NCI-H446 treated with DMSO at 0.1 percent for 48 hours (cell line): ENCODE data around the gene RBFOX1.

Experiments used
- DNase-seq: peaks from one replicate; lab custom pipeline; 2025; lab: John Stamatoyannopoulos, UW

RBFOX1 gene

DNA sequence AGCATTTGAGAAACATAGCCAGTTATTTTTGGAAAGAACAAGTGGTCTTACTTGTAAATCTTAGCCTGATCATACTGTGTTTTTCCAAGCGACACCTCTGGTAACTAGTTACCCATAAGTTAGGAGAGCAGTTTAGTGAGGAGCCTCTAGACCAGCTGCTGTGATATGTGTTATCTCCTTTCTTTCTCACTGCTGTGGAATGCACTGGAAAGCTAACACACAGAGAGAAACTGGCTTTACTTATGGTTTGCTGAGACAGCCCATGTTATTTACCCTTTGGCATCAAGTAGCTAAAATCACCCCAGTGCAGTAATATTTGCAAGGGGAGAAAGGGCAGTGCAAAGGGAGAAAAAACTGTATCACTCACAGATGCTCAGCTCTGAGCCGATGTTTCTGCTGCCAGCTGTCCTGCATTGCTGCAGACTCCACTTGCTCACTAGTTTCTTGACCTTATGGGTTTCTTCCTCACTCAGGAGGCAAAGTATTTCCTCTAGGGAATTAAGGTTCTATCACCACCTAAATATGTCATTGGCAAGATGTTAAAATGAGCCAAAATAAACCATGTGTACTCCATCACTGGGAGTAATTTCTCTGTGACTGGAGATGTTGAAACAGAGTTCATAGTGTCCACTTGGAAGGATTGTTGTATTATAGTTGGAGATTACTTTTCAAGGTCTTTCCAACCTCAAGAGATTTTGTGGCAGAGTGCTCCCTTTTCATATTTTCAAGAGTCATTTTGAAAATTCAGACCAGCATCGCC lies 2.3 kb downstream of the RBFOX1 start:
- no peak for DNase-seq

DNA sequence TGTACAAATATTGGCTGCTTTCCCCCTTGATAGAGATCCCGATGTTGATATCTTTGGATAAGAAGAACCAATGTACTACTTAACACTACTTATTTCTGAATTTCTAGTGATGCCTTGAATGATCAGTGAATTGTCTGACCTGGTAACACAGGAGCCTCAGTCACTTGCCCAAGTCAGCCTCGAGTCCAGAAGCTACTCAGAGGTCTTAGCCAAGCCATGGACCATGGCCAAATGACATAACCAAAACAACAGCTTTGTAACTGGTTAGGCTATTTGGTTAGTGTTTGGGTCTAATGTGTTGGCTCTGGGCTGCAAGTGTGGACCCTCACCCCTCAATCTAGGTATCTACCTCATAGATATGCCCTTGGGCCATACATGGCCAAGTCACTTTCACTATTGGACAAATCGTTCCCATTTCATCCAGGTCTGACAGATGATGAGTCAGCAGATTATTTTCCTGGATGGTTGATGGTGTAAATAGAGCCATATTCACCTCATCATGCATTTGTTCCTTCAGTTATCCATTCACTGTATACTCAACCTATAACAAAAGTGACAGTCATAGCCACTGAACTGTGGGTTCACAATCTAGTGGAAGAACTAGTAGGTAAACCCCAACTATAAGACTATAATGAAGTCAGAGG lies 3.5 kb downstream of the RBFOX1 start:
- no peak for DNase-seq

DNA sequence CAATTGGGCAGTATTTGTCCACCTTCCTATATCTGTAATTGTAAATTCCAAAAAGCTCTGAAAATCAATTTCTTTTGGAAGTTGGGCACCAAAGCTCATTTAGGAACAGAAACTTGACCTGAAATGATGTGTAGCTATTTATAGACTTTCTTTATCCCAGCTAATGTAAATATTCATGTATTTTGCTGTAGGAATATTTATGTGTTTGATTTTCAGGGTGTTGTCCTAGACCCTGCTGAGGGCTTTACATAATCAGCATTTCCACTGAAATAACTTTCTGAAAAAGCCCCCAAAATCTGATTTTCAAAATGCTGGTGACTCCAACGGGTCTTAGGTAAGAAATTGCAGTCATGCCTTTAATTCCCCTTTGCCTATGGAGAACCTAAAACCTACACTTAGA lies 4.1 kb downstream of the RBFOX1 start:
- no peak for DNase-seq

DNA sequence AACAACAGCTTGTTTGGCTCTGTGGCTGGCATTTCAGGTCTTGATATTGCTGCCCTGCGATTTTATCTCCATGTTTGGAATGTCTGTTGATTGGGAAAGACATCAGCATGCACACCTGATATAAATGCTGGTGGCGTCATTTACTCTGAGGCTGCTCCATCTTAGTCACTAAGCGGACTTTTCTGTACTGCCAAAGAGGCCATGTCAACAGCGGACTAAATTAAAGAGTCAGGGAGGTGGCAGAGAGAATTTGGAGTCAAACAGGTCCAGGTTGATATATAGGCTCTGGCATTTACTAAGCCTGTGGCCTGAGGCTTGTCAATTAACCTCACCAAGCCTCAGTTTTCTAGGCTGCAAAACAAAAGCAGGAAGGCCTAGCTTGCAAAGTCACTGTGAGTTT lies 6.2 kb downstream of the RBFOX1 start:
- no peak for DNase-seq

DNA sequence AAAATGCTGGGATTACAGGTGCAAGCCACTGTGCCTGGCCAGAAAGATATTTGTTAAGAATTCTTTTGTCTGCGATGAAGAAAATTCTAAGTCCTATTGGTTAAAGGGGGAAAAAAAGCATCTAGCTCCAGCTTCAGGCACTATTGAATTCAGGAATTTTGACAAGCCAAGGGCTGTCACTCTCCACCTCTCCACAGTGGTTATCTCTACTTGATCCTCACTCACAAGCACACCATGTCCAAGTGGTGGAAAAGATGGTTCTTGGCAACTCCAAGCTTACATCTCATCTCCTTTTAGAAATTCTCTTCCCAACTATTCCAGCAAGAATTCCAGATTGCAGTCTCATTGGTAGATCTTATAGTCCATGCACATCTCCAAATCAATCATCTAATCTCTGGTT lies 7.1 kb downstream of the RBFOX1 start:
- DNase-seq, result no peak

DNA sequence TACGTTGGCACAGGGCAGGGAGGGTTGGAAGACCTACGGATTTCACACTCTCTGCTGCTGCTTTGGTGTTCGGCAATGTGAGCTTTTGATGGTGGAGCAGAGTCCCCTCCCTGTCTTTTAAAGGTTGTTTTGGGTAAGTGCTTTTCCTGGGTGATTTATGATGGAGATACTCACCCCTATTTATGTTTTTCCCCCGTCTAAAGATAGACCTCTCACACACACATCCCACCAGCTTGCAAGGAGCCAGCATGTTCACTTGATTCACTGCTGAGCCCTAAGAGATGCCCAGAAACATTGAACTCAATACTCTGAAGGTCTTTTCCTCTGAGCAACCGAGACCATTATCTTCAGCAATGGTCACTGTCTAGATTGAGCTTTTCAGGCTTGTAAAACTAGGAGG lies 8.3 kb downstream of the RBFOX1 start:
- no peak for DNase-seq

DNA sequence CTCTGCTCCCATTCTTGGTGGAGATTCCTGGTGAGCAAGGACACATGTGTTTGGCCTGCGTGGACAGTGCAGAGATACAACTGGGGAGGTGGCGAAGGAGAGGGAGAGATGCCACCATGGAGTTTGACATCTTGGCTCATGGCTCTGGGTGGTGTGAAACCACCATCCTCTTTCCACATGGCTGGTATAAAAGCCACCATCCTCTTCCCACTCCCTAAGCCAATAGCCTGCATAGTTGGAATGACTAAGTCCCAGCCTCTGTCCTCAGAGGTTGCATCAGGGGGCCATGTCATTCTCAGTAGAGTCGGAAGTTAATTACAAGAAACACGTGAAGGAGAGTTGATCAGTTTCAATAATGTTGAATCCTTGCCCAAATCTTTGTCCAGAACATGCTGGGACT lies 10.0 kb downstream of the RBFOX1 start:
- no peak for DNase-seq

DNA sequence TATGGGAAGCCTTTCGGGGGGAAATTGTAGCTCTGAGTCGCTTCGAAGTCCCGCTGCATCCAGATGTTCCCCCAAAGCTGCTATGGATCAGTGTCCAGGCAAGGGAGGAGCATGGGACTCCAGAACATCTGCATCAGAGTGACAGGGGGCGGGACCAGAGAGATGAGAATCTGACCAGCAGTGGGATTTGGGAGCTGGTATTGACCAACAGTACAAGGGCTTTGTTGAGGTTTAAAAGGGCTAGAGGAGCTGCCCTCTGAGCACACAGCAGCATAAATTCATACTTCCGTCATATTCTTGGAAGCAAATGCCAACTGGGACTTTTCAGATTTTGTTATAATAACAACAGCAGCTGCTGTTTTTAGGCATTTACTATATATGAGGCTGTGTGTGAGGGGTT lies 10.6 kb downstream of the RBFOX1 start:
- DNase-seq, result no peak

DNA sequence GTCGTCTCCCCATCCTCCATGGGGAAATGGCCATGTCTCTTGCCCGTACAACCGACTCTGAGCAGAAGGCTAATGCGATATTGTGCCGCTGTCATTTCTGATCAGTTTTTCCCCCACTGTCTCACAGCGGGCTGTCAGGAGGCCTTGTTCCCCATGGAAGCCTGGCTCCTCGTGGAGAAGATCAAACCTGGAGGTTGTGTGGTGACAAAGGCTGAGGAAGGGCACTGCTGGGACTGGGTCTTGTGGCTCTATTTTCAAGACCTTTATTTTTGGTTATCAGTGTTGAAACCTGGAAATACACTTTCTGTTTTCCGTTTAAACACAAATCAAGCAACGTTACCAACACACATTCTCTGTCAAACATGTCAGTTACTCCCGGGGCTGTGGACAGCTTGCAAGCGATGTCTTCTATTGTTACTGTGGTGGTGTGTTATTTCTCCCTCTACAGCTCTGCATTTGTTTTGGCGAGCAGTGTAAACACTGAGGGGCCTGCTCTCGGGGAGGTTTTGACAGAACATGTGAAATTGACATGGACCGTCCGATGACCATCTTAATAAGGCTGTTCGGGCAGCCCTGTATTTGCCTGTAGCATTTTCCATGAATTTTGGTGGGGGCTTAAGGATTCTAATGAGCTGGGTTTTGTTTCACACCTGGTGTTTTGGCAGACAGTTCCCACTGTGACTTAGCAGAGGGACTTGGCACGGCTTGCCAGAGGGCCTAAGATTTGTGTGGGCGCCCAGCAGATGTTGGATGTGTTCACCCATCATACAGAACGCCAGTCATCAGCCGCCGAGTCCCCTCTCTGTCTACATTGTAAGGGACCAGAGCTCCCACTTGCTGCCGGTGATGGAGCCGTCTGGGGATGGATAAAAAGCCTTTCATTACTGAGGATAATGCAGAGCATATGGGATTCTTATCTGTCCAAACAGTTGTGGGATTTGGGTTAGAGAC lies 12.5 kb downstream of the RBFOX1 start:
- DNase-seq, result no peak

DNA sequence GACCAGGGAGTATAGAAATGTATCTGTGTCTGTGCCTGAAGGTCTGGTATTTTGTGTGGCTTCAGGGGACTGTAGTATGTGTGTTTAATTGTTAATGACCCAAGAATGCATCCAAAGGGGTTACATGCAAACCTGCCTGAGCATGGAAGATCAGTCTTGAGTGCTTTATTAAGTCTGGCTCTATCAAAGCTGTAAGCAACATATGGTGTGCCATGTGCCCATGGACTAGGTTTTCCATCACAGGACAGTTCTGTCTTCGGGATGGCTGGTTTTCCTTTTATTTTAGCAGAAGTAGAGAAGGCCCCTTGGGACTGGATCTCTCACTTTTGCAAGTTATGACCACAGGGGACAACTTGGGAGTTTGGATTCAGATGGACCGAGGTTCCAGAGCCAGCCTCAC lies 18.2 kb downstream of the RBFOX1 start:
- DNase-seq, result no peak

DNA sequence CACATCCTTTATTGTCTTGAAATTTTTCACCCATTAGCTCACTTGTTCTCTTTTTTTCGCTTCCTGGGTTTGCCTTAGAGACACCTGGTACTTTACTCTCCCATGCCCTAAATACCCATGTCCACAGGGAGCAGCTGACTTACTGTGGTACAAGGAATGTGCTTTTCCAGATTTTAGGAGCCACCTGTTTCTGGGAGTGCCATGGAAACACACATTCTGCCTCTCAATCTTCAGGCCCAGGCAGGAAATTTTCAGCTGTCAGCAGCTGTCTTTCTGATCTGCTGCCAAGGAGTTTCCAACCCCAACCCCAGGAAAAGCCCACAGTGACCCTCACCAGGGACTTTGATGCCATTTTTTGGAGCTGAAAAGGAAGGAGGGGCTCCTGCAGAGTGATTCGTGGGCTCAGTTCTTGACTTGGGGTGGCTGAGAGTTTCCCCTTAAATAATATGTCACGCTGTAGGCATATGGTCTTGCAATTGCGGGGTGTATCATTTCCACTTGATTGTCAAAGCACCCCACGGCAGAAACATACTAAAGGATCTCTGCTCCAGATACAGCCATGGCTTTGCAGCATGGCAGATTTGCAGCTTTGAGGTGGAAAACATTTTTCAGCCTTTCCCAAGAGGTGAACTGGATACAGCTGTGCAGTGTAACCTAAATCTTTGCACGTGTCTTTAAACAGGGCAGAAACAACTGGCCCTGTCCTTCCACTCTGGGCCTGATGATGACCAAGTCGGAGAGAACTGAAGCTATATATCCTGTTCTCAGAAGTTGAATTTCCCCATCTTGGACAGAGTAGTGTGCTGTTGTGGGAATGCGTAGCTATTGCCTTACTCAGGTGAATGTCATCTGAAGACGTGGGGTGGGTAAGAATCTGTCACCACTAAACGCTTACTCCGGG lies 19.2 kb downstream of the RBFOX1 start:
- no peak for DNase-seq

DNA sequence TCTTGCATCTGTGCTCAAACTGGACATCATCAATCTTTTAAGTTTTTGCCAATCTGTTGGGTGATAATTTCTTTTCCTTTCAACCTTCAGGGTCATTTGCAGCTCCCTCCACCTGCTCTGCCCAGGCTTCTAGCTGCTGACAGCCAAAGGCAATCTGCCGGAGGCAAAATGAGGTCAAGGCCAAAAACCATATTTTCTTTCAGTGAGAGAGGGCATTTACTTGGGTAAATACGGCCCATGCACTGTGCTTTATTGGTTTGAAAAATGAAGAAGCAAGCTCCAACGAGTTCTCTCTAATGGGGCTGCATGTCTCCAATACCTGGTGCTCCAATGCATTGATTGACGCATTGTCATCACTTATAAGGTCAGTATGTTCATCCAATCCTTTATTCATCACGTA lies 23.1 kb downstream of the RBFOX1 start:
- no peak for DNase-seq

DNA sequence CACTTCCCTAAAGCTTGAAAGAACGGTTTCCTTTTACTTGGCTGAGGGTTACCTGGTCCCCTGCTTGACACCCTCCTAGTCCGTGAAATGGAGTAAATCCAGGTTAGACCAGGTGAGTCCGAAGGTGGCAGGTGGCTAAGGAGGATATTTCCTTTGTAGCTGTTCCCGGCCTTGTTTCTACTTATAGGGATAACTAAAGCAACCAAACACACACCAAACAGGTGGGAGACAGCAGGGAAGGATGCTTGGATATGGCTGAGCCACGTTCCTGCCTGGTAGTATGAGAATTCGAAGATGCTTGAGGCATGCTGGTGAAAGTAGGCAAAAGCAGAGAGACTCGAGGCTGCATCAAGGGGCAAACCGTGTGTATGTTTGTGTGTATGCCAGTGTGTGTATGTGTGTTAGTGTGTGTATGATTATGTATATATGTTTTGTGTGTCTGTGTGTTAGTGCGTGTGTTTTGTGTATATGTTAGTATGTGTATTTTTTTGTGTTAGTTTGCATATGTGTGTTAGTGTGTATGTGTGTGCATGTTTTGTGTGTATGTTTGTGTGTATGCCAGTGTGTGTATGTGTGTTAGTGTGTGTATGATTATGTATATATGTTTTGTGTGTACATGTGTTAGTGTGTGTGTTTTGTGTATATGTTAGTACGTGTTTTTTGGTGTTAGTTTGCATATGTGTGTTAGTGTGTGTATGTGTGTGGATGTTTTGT lies 28.9 kb downstream of the RBFOX1 start:
- DNase-seq, result no peak

DNA sequence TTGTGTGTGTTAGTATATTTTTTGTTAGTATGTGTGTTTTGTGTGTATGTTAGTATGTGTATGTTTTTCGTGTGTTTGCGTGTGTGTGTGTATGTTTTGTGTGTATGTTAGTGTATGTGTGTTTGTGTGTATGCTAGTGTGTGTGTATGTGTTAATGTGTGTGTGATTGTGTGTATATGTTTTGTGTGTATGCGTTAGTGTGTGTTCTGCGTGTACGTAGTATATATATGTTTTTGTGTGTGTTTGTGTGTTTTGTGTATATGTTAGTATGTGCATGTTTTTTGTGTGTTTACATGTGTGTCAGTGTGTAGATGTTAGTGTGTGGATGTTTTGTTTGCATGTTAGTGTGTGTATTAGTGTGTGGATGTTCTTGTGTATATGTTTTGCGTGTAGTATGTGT lies 29.6 kb downstream of the RBFOX1 start:
- no peak for DNase-seq

DNA sequence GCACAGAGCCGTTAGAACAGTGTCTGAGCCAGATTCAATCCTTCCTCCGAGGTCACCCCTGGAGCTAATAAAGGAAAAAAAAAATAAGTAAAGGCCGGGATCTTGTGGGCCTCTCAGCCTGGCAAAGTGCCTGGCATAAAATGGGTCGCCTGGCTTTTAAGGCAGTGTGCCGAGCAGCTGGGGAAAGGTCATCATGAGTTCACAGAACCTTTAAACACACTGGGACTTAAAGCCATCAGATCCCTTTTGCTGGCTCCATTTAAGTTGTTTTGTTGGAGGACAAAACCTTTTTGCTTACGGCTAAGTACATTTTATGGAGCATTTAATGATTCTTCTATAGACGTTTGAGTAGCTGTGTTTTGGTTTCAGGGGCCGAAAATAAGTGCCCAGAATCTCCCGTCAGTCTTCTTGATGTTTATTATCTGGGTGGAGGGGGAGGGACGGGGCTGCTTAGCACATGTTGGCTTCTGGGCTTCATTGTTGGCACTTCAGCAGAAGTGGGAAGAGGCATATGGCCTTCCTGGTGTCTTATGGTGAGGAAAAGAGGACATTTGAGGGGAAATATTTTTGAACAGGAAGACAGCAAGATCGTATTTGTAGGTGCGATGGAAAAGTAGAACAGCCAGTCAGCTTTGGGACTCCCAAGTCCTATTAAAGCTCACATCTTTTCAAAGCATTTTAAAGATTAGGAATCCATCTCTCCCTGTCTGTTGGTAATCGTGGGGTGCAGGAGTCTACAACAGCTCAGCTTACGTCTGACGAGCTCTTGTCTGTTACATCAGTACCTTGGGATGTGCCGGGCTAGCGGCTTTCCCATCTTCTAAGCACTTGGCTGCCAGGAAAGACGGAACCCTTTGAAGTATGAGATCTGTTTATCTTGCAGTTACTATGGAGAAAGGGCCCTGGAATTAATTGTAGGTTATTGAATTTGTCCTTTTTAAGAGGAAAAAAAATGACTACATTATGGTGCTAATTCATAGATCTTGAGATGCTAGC lies 31.1 kb downstream of the RBFOX1 start:
- DNase-seq, result no peak

DNA sequence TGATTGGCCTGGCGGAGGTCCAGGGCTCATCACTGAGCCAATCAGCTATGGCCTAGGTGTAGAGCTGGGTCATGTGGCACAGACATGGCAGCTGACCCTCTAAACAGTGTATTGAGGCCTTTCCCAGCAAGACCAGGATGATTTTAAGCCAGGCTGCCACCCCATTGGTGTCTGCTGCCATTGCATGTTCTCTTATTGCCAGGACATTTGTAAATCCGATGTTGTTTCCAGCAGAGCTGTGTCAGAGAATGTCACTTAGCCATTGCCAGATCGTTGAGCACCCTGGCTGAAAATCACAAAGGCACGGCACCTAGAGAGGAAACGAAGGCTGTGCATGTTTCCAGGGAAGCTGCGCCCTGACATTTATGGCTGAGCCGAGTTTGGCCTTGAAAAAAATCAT lies 33.4 kb downstream of the RBFOX1 start:
- no peak for DNase-seq

DNA sequence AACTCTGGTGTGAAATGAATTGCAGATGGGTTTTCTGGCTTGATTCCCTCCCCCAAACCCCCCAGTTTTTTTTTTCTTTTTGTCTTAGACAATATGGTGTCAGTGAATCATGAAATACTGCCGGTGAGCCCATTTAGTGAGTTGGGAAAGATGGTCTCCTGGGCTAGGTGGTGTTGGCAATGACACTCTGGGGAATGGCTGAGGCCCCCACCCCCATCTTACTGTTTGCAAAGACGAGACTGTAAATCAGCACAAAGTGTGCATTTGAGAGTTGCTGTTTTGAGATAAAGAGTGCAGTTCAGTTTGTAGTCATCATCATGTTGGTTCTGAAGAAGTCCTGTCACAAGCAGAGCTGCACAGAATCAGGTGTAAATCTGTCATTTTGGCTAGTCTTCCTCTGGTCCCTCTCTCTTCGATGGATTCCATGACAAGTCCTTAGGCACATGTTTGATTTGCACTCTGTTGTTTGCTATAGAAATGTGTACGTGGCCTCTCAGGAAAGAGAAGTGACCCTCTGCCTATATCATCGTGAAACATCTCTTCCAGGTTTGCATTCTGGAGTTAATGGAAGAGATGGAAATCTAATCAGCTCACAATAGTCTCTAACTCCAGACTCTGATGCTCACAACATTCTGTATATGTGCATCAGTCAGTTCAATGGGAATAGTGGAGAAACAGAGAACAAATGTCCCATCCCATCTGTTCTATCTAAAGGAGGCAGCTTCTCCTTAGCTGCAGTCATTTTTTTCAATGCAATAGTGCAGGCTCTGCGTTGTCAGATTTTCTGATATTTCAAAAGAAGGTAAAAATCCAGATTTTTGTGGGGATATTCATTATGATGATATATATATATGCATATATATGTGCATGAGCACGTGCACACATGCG lies 34.6 kb downstream of the RBFOX1 start:
- DNase-seq, result no peak

DNA sequence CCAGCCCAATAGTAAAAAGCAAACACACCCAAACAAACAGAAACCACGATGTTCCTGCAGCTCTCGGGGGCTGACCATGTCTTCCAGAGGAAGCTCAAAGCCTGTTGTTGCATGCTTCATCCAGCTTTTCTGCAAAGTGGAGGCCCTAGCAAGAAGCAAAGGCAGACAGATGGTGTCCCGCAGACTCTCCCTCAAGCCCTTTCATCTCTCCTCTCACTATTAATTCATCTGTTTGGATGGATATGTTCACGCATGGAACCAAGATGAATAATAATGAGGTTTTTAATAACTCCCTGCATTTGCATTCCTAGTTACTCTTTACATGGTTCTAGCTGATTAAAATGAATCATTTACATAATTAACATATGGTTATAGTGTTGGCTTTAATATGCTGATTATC lies 36.6 kb downstream of the RBFOX1 start:
- no peak for DNase-seq

DNA sequence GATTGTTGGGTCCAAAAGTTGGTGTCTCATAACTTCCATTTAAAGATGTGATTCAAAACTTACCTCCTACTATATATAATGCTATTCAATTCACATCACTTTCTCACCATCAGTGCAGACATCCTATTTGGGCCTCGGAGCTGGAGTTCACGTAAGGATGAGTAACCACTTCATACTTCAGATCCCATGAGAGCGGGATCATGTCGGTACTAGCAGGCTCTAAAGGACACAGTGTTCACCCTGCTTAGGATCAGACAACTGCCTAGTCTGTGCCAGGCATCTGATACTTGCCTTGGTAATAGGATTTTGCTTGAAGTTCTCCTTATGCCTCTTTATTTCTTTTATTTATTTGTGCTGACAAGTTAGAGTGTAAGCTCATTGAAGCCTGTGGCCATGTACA lies 39.5 kb downstream of the RBFOX1 start:
- no peak for DNase-seq
